Breast epithelium (tissue), 4 donors: ENCODE data around the gene ZHX3. TPM values are rescaled to one million over a fixed set of nuclear protein-coding genes. Genes with fewer than 3 reads are reported as not detected.

Source experiments
- DNase-seq, 2 donors: peaks; one replicate each; pipeline ENCODE4 v3.0.0-alpha.2; 2019; ENCODE audit warnings: low spot score in 2 of 2
- H3K27ac ChIP-seq, 2 donors: fragments of 200-600 bp; sonication (generic) in 1 of 2; one replicate each; pipeline ENCODE4 v1.5.1; 2016 to 2019; ENCODE audit warnings: mild to moderate bottlenecking in 1 of 2
- H3K27me3 ChIP-seq, 2 donors: fragments of 200-600 bp; sonication (generic) in 1 of 2; one replicate each; pipeline versions ENCODE4 v1.5.1 to v1.6.0; 2017 to 2019; ENCODE audit warnings: control low read depth in 1 of 2, mild to moderate bottlenecking in 1 of 2
- H3K36me3 ChIP-seq: fragments of 200-600 bp; one replicate; pipeline ENCODE4 v1.5.1; 2019
- H3K4me1 ChIP-seq, 2 donors: fragments of 200-600 bp; sonication (generic); one replicate each; pipeline ENCODE4 v1.5.1; 2016 to 2019; ENCODE audit warnings: control low read depth in 1 of 2
- H3K4me3 ChIP-seq, 3 donors: fragments of 200-600 bp; sonication (generic); 1 replicate in 2 of 3; 2 replicates in 1 of 3; pipeline ENCODE4 v1.5.1; 2016 to 2019; ENCODE audit warnings: mild to moderate bottlenecking in 3 of 3, moderate library complexity in 2 of 3
- H3K9me3 ChIP-seq, 2 donors: fragments of 200-600 bp; sonication (generic) in 1 of 2; one replicate each; pipeline ENCODE4 v1.5.1; 2016 to 2019; ENCODE audit warnings: control low read depth in 1 of 2
- POLR2A ChIP-seq: fragments of 450-650 bp; IDR thresholded peaks from one replicate; pipeline ENCODE4 v1.6.1; 2016; ENCODE audit warnings: antibody characterized with exemption, mild to moderate bottlenecking, moderate library complexity
- POLR2AphosphoS5 ChIP-seq, 3 donors: sonication (generic); formaldehyde crosslinking; IDR thresholded peaks; one replicate each; pipeline ENCODE4 v1.6.1; 2017; ENCODE audit warnings: antibody characterized with exemption in 3 of 3
- intact Hi-C: fragments of 100-400 bp; cut with DNase I; formaldehyde crosslinking; loops from one replicate; pipeline ENCODE4 v1.15.1; 2023; ENCODE audit warnings: low total_unique reads
- total RNA-seq, 3 donors: library from RNA; depleted of rRNA; stranded (reverse); fragments of >200 nt; gene quantifications; one replicate each; pipeline ENCODE4 v1.1.0, GENCODE V29; 2016
- TF ChIP-seq, protein P1 (sequence below), 3 donors: fragments of 450-650 bp; IDR thresholded peaks; one replicate each; pipeline ENCODE4 v1.5.1; 2016 to 2017; ENCODE audit warnings: antibody characterized with exemption in 3 of 3, mild to moderate bottlenecking in 3 of 3, moderate library complexity in 3 of 3

Gene ZHX3
- total RNA-seq, 3 donors from 2014 or later: 34.4 to 35.7 (median 34.6) TPM

DNA sequence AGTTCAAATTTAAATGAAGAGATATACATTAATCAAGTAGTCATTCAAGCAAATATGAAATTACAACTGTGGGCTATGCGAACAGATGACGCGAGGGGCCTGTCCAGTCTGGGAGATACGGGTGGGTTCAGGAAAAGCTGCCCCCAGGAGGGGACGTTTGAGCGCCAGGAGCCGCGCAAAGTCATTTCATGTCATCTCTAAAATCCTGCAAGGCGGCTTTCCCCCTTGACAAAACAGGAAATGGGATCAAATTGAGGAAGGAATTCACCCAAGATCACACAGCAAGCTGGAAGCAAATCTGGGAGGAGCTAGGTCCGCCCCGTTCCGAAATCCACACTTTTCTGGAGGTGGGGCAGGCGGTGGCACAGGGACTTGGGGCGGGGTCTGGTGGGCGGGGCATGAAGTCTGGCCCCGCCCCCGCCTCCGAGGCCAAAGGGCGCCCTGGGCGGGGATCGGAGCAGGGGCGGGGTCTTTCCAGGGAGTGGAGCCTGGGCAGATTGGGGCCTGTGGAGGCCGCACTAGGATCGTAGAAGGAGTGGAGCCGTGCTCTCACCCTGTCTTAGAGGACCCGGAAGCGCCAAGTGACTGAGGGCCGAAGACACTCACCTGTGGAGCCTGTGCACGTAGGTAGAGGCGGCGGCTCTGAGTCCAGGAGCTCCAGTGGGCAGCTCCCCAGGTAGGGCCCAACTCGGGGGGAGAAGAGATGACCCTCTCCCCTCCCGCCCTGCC is 23.0 kb upstream of the ZHX3 start, which contains the start of gene LPIN3:
Gene LPIN3 (plus strand): TSS at position 495 of the 729 bp plus-strand sequence. CDS start 4,983 bp downstream, outside the sequence.
- DNase-seq: peak; percentile 92 to 95
- peak within 1 kb of the TSS; percentile 47 to 73 (median 58) for H3K4me3 ChIP-seq
- no peaks in the 10 kb centered on the region for H3K27me3 ChIP-seq
- no peaks in the 10 kb centered on the region for H3K9me3 ChIP-seq
- H3K27ac ChIP-seq: peak within 1 kb of the TSS; percentile 88 to 94
- H3K36me3 ChIP-seq: no peaks in the 10 kb centered on the region
- intact Hi-C loops: loop anchor here (10.0 kb wide), 1 partner anchor 74 kb away; no protein-coding TSS in a partner anchor
- TF ChIP-seq, protein P1, sequence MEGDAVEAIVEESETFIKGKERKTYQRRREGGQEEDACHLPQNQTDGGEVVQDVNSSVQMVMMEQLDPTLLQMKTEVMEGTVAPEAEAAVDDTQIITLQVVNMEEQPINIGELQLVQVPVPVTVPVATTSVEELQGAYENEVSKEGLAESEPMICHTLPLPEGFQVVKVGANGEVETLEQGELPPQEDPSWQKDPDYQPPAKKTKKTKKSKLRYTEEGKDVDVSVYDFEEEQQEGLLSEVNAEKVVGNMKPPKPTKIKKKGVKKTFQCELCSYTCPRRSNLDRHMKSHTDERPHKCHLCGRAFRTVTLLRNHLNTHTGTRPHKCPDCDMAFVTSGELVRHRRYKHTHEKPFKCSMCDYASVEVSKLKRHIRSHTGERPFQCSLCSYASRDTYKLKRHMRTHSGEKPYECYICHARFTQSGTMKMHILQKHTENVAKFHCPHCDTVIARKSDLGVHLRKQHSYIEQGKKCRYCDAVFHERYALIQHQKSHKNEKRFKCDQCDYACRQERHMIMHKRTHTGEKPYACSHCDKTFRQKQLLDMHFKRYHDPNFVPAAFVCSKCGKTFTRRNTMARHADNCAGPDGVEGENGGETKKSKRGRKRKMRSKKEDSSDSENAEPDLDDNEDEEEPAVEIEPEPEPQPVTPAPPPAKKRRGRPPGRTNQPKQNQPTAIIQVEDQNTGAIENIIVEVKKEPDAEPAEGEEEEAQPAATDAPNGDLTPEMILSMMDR (IDR thresholded peaks at IDR 0.05): no peak
- TF ChIP-seq POLR2A: peak; percentile 48
- H3K4me1 ChIP-seq: peaks cover 0 to 14% of the 10 kb centered on the region in 2 donors

GRCh38 chr20:41339957-41340326 is 22.4 kb upstream of the ZHX3 start:
- H3K27me3 ChIP-seq: no peaks in the 10 kb centered on the region
- intact Hi-C loops: loop anchor here (5.0 to 10.0 kb wide), 2 partner anchors 75 to 168 kb away; no protein-coding TSS in a partner anchor
- peaks cover under 1 to 19% of the 10 kb centered on the region in 2 donors for H3K4me1 ChIP-seq
- peak; percentile 44 to 85 (median 73) for TF ChIP-seq POLR2AphosphoS5 (IDR thresholded peaks at IDR 0.05)
- TF ChIP-seq, protein P1 (IDR thresholded peaks at IDR 0.05): peak; percentile 99 to 100 (median 99)
- TF ChIP-seq POLR2A: no peak
- H3K4me3 ChIP-seq: peak overlapping the region; percentile 47 to 73 (median 58)
- H3K36me3 ChIP-seq: no peaks in the 10 kb centered on the region
- H3K27ac ChIP-seq: peak overlapping the region; percentile 88 to 94
- DNase-seq: peak; percentile 89 to 93
- H3K9me3 ChIP-seq: no peaks in the 10 kb centered on the region

DNA sequence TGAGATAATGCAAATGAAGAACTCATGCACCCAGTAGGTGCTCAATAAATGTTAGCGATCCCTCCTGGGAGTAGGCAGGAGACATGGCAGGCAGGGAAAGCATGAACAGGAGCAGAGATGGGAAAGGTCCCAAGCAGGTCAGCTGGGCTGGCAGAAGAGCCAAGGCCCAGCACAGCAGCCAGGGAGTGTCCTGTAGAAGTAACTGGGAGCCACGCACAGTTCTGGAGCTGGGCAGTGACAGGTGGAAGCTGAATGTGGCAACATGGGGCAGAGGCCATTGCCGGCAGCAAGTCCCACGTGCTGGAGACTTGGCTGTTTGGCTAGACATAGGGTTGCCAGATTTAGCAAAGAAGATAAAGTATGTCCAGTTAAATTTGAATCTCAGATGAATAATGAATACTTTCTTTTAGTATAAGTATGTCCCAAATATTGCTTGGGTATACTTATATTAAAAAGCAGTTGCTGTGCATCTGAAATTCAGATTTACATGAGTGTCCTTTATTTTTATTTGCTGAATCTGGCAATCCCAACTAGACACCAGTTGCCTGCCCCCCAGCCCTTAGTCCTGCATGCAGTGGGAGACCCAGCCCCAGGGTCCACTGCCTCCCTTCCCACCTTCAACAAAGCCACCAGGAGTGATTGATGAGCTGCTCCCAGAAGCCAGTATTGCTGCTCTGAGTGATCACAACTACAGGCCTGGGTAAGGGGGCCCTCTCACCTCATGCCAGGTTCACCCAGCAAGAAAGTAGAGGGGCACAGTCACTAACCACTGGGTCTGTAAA is 19.4 kb upstream of the ZHX3 start:
- Histone ChIP-seq H3K4me3 (no peak overlapping the region), H3K9me3 (no peaks in the 10 kb centered on the region), H3K4me1 (peaks cover 3 to 22% of the 10 kb centered on the region in 2 donors), H3K27me3 (no peaks in the 10 kb centered on the region), H3K27ac (no peak overlapping the region), H3K36me3 (no peaks in the 10 kb centered on the region)
- intact Hi-C loops: loop anchor here (5.0 kb wide), 1 partner anchor 165 kb away; no protein-coding TSS in a partner anchor
- peak in 1 of 2 donors; percentile 17 for DNase-seq
- TF ChIP-seq POLR2AphosphoS5 (IDR thresholded peaks at IDR 0.05) (no peak), POLR2A (no peak)
- TF ChIP-seq, protein P1 (IDR thresholded peaks at IDR 0.05): no peak

DNA sequence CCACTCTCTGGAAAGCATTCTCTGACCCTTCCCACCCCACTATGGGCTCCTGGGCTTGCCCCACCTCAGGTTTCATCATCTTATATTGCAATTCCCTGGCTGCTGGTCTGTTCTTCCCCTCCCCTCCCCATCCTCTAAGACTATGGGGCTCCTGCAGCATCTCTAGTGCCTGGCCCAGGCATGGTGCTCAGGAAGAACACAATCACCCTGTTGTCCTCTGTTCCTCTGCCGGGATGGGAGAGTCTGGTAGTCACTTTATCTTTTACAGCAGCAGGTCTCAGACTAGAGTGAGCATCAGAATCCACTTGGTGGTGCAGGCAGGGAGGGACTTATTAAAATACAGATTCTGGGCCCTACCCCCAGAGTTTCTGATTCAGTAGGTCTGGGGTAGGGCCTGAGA is 18.1 kb upstream of the ZHX3 start:
- peak in 1 of 2 donors; percentile 27 for DNase-seq
- intact Hi-C loops: loop anchor here (5.0 kb wide), 1 partner anchor 163 kb away; no protein-coding TSS in a partner anchor
- Histone ChIP-seq H3K27me3 (no peaks in the 10 kb centered on the region), H3K4me3 (no peak overlapping the region), H3K27ac (peak overlapping the region; percentile 60 to 90), H3K9me3 (no peaks in the 10 kb centered on the region), H3K4me1 (peaks cover 3 to 15% of the 10 kb centered on the region in 2 donors), H3K36me3 (no peaks in the 10 kb centered on the region)
- TF ChIP-seq POLR2AphosphoS5 (IDR thresholded peaks at IDR 0.05) (no peak), POLR2A (no peak)
- TF ChIP-seq, protein P1 (IDR thresholded peaks at IDR 0.05): no peak
